Activated T-cell treated with anti-CD3 and anti-CD28 coated beads, Interleukin-2, amount 50 U/mL, for 72 hours (primary cell): ENCODE results near the gene GXYLT2. TPM values are rescaled to one million over a fixed set of nuclear protein-coding genes. Genes with fewer than 3 reads are reported as not detected.

Experiments
- ATAC-seq, 2 donors: fragments of 150-1000 bp; cut with Tn5 transposase; replicated peaks in 1 of 2; 2 replicates each; pipeline ENCODE4 v1.10.0; 2021; ENCODE audit warnings: moderate library complexity in 2 of 2, mild to moderate bottlenecking in 1 of 2
- DNase-seq, 2 donors: peaks; one replicate each; pipeline ENCODE4 v3.0.0; 2021 to 2022; ENCODE audit warnings: mixed read lengths in 1 of 2
- H3K27ac Mint-ChIP-seq: one replicate; pipeline ENCODE4 v1.8.0; 2022; ENCODE audit warnings: mild to moderate bottlenecking, moderate library complexity, mixed read lengths
- H3K27me3 Mint-ChIP-seq: one replicate; pipeline ENCODE4 v1.8.0; 2022; ENCODE audit warnings: low read depth, mixed read lengths
- H3K36me3 Mint-ChIP-seq, 2 donors: one replicate each; pipeline ENCODE4 v1.8.0; 2022; ENCODE audit warnings: mixed read lengths in 2 of 2, mild to moderate bottlenecking in 1 of 2; ENCODE audit not compliant: insufficient read depth in 2 of 2
- H3K4me1 Mint-ChIP-seq: one replicate; pipeline ENCODE4 v1.8.0; 2022; ENCODE audit warnings: low read depth, mixed read lengths
- H3K4me3 Mint-ChIP-seq, 2 donors: one replicate each; pipeline ENCODE4 v1.8.0; 2022; ENCODE audit warnings: mild to moderate bottlenecking in 2 of 2, mixed read lengths in 2 of 2, moderate library complexity in 2 of 2
- H3K9me3 Mint-ChIP-seq, 2 donors: one replicate each; pipeline ENCODE4 v1.8.0; 2022; ENCODE audit warnings: mixed read lengths in 2 of 2
- total RNA-seq, 2 donors: library from RNA; stranded (reverse); gene quantifications; one replicate each; pipeline ENCODE4 v1.2.3, GENCODE V29; 2022

Gene GXYLT2
- total RNA-seq, 2 donors from 2014 or later: 0.23 to 0.26 TPM

DNA sequence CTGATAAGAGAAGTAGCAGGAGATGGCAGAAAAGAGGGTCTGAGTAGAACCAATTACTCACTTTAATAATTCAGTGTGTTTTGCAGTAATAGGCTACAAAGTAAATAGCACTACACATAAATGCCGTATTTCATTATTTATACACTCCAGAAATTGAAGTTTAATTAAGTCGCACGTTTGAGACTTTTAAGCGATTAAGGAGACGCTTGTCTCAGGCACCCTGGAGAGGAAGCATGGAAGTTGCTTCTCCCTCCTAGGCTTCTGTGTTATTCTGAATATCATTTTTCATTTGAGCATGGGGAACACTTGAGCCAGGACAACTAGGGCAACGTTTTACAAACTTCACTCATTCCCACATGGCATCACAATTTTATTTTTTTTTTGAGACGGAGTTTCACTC lies 12.2 kb downstream of the GXYLT2 start:
- Mint-ChIP-seq H3K9me3 (no peaks in the 10 kb centered on the region), H3K4me1 (no peaks in the 10 kb centered on the region), H3K36me3 (no peaks in the 10 kb centered on the region), H3K27ac (no peak overlapping the region), H3K27me3 (peaks cover 9% of the 10 kb centered on the region), H3K4me3 (no peak overlapping the region)
- DNase-seq: no peak
- no peak for ATAC-seq

DNA sequence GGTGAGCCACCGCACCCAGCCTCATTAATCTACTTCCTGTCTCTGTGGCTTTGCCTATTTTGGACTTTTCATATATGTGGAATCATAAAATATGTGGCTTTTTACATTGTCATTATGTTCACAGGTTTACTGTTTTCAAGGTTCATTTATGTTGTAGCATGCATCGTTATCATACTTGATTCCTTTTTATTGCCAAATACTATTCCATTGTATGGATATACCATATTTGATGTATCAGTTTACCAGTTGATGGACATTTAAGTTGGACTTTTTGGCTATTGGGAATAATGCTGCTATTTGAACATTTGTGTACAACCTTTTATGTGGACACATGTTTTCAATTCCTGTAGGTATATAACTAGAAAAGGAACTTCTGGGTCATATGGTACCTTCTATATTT lies 14.0 kb downstream of the GXYLT2 start:
- no peak overlapping the region for H3K27ac Mint-ChIP-seq
- no peaks in the 10 kb centered on the region for H3K9me3 Mint-ChIP-seq
- no peak overlapping the region for H3K4me3 Mint-ChIP-seq
- ATAC-seq (no peak), DNase-seq (no peak)
- no peaks in the 10 kb centered on the region for H3K36me3 Mint-ChIP-seq
- no peaks in the 10 kb centered on the region for H3K4me1 Mint-ChIP-seq
- H3K27me3 Mint-ChIP-seq: peaks cover 6% of the 10 kb centered on the region

DNA sequence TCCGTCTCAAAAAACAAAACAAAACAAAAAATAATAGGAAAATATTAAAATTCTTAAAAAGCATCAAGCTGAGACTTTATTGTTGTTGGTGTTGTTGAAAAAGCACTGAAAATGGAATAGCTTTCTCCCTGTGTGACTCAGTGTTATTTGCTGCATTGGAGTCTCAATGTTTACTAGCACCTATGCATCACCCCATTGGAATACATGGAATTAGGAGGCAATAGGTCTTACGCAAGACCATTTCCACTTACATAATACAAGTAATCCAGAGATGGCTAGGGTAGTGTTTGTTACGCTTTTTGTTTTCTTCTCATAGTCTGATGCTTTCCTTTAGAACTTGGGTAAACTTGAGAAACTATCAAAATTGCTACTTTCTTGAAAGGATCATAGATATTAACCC lies 15.2 kb downstream of the GXYLT2 start:
- Mint-ChIP-seq H3K36me3 (no peaks in the 10 kb centered on the region), H3K9me3 (no peaks in the 10 kb centered on the region), H3K4me3 (no peak overlapping the region), H3K27ac (no peak overlapping the region), H3K4me1 (no peaks in the 10 kb centered on the region), H3K27me3 (peaks cover 12% of the 10 kb centered on the region)
- no peak for ATAC-seq
- no peak for DNase-seq

DNA sequence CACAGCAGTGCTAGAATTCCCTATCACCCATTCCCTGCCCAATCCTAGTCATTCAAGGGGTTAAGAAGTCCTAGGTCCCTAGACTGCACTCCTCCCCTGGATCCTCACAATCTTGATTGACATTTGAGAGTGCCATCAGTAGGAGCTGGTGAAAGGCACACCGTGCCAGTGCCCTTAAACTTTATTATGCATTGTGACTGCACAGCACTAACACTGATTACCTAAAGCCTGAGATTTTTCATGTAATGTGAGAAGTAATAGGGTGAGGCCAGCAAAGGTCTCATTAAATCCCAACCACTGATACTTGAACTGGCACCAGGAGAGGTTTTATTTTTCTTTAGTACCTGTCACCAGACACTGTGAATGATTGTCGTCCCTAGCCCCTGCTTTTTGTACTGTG lies 16.3 kb downstream of the GXYLT2 start:
- Mint-ChIP-seq H3K4me3 (no peak overlapping the region), H3K9me3 (no peaks in the 10 kb centered on the region), H3K4me1 (no peaks in the 10 kb centered on the region), H3K27me3 (peaks cover 12% of the 10 kb centered on the region), H3K27ac (no peak overlapping the region), H3K36me3 (no peaks in the 10 kb centered on the region)
- ATAC-seq: no peak
- no peak for DNase-seq

DNA sequence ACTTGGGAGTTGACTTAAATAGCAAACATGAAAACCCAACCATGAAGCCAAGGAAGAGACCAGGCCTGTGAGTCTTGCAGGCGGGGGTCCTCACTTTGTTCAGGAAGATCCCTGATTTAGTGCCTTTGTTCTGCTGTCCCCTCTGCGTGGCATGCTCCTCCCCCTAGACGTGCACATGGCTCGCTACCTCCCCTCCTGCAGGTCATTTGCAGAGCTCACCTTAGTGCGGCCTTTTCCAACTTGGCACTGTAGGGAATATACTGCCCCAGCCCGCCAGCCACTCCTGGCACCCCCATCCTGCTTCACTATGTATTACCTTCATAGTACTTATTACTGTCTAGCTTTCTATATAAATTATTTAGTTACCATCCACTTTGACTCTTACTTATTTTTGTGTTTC lies 18.3 kb downstream of the GXYLT2 start:
- Mint-ChIP-seq H3K4me3 (no peak overlapping the region), H3K36me3 (no peaks in the 10 kb centered on the region), H3K27me3 (peaks cover 21% of the 10 kb centered on the region), H3K4me1 (no peaks in the 10 kb centered on the region), H3K9me3 (no peaks in the 10 kb centered on the region), H3K27ac (no peak overlapping the region)
- DNase-seq (no peak), ATAC-seq (no peak)

DNA sequence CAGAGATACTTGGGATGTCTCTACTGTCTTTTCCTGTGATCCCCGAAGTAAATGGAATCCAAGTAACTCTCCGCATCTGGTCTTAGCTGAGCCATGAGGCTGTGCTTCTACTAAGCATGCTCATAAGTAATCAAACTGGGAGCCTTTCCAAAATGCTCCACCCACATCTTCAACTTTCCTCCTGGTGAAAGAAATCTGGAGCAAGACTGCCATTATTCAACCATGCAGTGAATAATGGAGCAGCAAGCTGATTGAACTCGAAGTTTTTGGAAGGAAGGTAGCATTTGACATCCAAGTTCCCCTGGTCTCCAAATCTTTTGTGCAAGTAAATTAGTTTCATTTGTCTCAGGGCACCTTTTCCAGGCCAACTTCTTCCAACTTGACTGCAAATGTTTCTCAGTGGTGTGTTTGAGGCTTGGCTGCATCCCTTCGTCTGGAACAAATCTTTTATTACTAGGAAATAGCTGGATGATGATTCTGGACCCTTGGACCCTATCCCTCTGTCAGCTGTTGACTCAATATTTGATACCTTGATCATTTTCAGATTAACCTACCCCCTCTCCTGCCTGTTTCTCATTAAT lies 19.4 kb downstream of the GXYLT2 start:
- H3K27me3 Mint-ChIP-seq: peaks cover 15% of the 10 kb centered on the region
- H3K4me3 Mint-ChIP-seq: no peak overlapping the region
- ATAC-seq (no peak), DNase-seq (no peak)
- H3K27ac Mint-ChIP-seq: no peak overlapping the region
- H3K4me1 Mint-ChIP-seq: no peaks in the 10 kb centered on the region
- H3K36me3 Mint-ChIP-seq: no peaks in the 10 kb centered on the region
- H3K9me3 Mint-ChIP-seq: no peaks in the 10 kb centered on the region

DNA sequence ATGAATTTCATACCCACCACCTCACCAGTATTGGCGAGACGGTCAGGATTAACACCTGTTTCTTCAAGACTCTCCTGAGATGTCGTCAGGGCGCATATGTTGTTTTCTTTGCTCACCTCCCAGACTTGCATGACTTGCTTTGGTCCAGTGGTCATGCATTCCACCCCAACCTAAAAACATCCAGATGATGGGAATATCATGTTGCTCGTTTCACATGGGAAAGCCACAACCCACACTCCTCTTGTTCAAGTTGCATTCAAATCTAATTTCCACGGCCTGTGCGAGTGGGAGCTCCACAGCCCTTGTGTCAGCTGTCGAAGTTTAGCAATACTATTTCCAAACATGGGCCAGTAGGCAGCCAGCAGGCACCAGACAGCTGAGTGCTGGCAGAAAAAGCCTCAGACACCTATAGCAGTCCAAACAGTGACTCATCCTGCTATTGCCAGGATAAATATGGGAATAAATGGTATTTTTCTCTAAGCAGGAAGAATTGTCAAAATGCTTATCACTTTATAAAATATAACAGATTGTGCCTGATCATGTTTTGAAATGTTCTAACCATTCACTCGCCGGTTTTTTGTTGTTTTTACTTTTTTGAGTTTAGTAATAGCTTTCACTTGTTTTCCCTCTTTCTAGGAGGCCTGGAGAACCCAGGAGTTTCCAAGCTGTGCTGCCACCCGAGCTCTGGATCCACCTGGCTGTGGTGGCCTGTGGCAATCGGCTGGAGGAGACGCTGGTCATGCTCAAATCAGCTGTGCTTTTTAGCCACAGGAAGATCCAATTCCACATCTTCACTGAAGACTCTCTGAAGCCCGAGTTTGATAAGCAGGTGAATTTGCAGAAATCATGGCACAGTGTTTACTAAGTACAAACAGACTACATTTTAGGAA lies 20.1 kb downstream of the GXYLT2 start:
- no peaks in the 10 kb centered on the region for H3K36me3 Mint-ChIP-seq
- peaks cover 15% of the 10 kb centered on the region for H3K27me3 Mint-ChIP-seq
- no peak for DNase-seq
- no peaks in the 10 kb centered on the region for H3K9me3 Mint-ChIP-seq
- H3K27ac Mint-ChIP-seq: no peak overlapping the region
- no peak for ATAC-seq
- H3K4me1 Mint-ChIP-seq: no peaks in the 10 kb centered on the region
- H3K4me3 Mint-ChIP-seq: no peak overlapping the region

DNA sequence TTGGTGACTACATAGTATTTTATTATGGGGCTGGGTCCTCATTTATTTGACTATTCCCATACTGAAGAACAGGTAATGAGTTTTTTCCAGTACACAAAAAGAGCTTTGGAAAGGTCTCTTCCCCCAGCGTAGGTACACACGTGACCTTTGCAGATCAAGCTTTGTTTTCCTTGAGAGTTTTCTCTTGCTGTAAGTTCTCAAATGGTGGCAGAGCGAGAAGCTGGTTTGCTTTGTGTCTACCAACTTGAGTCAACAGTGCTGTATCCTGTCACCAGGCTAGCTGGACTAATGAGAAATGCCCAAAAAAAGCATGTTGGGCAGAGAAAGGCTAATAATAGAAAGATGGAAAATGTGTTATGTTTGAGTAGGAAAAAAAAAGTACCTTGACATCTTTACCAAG lies 21.7 kb downstream of the GXYLT2 start:
- no peak overlapping the region for H3K27ac Mint-ChIP-seq
- no peaks in the 10 kb centered on the region for H3K9me3 Mint-ChIP-seq
- H3K36me3 Mint-ChIP-seq: no peaks in the 10 kb centered on the region
- no peak for DNase-seq
- H3K27me3 Mint-ChIP-seq: peaks cover 15% of the 10 kb centered on the region
- no peak overlapping the region for H3K4me3 Mint-ChIP-seq
- no peak for ATAC-seq
- no peaks in the 10 kb centered on the region for H3K4me1 Mint-ChIP-seq

DNA sequence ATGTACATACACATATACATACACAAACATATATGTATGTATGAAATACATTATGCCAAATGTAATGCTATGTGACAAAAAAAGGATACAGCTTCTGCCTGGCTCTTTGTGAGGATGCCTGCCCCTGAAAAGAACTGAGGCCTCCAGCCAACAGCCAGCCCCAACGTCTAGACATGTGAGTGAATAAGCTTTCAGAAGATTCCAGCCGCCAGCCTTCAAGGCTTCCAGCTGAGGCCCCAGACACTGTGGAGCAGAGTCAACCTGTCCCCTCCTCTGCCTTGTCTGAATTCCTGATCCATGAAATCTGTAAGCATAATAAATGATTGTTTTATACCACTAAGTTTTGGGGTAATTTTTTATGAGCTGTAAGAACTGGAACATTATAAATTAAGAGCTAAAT lies 24.7 kb downstream of the GXYLT2 start:
- H3K4me3 Mint-ChIP-seq: no peak overlapping the region
- H3K9me3 Mint-ChIP-seq: no peaks in the 10 kb centered on the region
- DNase-seq (no peak), ATAC-seq (no peak)
- H3K4me1 Mint-ChIP-seq: no peaks in the 10 kb centered on the region
- H3K27ac Mint-ChIP-seq: no peak overlapping the region
- peaks cover 13% of the 10 kb centered on the region for H3K27me3 Mint-ChIP-seq
- H3K36me3 Mint-ChIP-seq: no peaks in the 10 kb centered on the region

DNA sequence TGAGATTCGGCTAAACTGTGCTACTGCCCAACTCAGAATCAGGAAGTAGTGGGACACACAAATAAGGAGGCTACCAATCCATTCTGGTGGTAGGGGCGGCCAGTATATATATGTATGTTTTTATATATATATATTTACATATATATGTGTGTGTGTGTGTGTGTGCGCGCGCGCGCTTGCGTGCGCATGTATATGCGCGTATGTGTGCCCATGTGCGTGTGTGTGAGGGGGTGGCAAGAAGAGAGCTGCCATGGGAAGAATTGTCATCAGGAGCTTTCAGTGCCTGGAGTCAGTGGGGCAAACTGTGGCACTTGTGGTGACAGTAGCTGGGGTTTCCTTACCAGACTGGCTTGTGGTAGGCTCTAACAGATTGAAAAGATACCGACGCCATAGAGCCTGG lies 26.5 kb downstream of the GXYLT2 start:
- Mint-ChIP-seq H3K27me3 (peaks cover 9% of the 10 kb centered on the region), H3K9me3 (no peaks in the 10 kb centered on the region), H3K4me1 (no peaks in the 10 kb centered on the region), H3K36me3 (no peaks in the 10 kb centered on the region), H3K27ac (no peak overlapping the region), H3K4me3 (no peak overlapping the region)
- ATAC-seq: no peak
- DNase-seq: no peak

DNA sequence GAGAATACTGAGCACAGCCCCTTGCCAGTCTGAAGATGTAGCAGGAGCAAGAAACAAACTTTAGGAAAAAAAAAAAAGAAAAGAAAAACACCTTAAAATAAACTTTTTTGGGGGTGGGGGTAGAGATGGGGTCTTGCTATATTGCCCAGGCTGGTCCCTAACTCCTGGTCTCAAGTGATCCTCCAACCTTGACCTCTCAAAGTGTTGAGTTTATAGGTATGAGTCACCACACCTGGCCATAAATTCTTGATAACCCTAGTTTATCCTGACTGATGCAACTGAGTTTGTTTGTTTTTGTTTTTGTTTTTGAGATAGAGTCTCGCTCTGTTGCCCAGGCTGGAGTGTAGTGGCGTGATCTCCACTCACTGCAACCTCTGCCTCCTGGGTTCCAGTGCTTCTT lies 28.4 kb downstream of the GXYLT2 start:
- Mint-ChIP-seq H3K27me3 (no peaks in the 10 kb centered on the region), H3K9me3 (no peaks in the 10 kb centered on the region), H3K27ac (no peak overlapping the region), H3K4me3 (no peak overlapping the region), H3K36me3 (no peaks in the 10 kb centered on the region), H3K4me1 (no peaks in the 10 kb centered on the region)
- ATAC-seq: no peak
- no peak for DNase-seq

DNA sequence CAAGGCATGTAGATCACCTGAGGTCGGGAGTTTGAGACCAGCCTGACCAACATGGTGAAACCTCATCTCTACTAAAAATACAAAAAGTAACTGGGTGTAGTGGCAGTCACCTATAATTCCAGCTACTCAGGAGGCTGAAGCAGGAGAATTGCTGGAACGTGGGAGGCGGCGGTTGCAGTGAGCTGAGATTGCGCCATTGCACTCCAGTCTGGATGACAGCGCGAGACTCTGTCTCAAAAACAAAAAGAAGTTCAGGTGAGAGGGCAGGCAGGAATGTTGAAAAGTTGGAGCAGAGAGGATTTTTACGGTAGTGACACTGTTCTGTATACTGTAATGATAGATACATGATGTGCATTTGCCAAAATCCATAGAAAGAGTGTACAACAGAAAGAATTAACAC lies 31.7 kb downstream of the GXYLT2 start:
- no peaks in the 10 kb centered on the region for H3K9me3 Mint-ChIP-seq
- H3K27me3 Mint-ChIP-seq: no peaks in the 10 kb centered on the region
- ATAC-seq (no peak), DNase-seq (no peak)
- no peak overlapping the region for H3K4me3 Mint-ChIP-seq
- no peaks in the 10 kb centered on the region for H3K4me1 Mint-ChIP-seq
- H3K27ac Mint-ChIP-seq: no peak overlapping the region
- H3K36me3 Mint-ChIP-seq: no peaks in the 10 kb centered on the region

DNA sequence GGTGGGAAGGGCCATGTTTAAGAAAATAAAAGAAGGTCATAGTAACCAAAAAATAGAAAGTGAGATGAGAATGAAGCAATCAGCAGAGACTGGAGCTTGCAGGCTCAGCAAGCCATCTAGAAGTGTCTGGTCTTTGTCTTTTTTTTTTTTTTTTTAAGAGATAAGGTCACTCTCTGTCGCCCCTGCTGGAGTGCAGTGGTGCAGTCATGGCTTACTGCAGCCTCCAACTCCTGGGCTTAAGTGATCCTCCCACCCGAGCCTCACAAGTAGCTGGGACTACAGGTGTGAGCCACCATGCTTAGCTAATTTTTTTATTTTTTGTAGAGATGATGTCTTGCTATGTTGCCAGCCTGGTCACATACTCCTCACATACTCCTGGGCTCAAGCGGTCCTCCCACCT lies 36.2 kb downstream of the GXYLT2 start:
- no peak overlapping the region for H3K4me3 Mint-ChIP-seq
- ATAC-seq: peak in 1 of 2 donors; percentile 21
- no peaks in the 10 kb centered on the region for H3K4me1 Mint-ChIP-seq
- peaks cover 0 to under 1% of the 10 kb centered on the region in 2 donors for H3K36me3 Mint-ChIP-seq
- peaks cover 0 to 5% of the 10 kb centered on the region in 2 donors for H3K9me3 Mint-ChIP-seq
- peak in 1 of 2 donors; percentile 8 for DNase-seq
- H3K27me3 Mint-ChIP-seq: no peaks in the 10 kb centered on the region
- no peak overlapping the region for H3K27ac Mint-ChIP-seq
